Measurements from ENCODE around the gene COL4A2. TPM values are rescaled to one million over a fixed set of nuclear protein-coding genes. Genes with fewer than 3 reads are reported as not detected.
A peak's percentile ranks its signal among the peaks of the same experiment; 100 is the strongest.

The COL4A2 gene
- total RNA-seq, 1 donor from 2014 or later: 511 TPM

- Histone ChIP-seq H3K27ac (ENCODE audit: low read depth, low read length) (no peak overlapping the region), H3K4me3 (ENCODE audit: low read length in 3 of 3) (no peak overlapping the region), H3K36me3 (ENCODE audit: control insufficient read depth in 3 of 3, insufficient read depth in 3 of 3, low read length in 3 of 3) (no peaks in the 10 kb centered on the region), H3K27me3 (ENCODE audit: control insufficient read depth in 3 of 3, insufficient read depth in 3 of 3, low read length in 3 of 3) (peaks cover 0 to 23% (median 16%) of the 10 kb centered on the region in 3 donors), H3K9me3 (ENCODE audit: control insufficient read depth in 3 of 3, low read length in 3 of 3) (no peaks in the 10 kb centered on the region), H3K4me1 (ENCODE audit: control insufficient read depth in 3 of 3, insufficient read depth in 3 of 3, low read length in 3 of 3) (peaks cover 13 to 33% (median 16%) of the 10 kb centered on the region in 3 donors), H3K9ac (ENCODE audit: low read depth in 1 of 3, low read length in 3 of 3) (no peak overlapping the region)
Measured at GRCh38 chr13:110297011-110297410, 10.1 kb upstream of the COL4A2 start.

GRCh38 chr13:110297766-110298504 lies 9.1 kb upstream of the COL4A2 start:
- no peaks in the 10 kb centered on the region for H3K36me3 ChIP-seq (ENCODE audit: control insufficient read depth in 3 of 3, insufficient read depth in 3 of 3, low read length in 3 of 3)
- no peaks in the 10 kb centered on the region for H3K9me3 ChIP-seq (ENCODE audit: control insufficient read depth in 3 of 3, low read length in 3 of 3)
- peak overlapping the region; percentile 6 for H3K27ac ChIP-seq (ENCODE audit: low read depth, low read length)
- H3K4me1 ChIP-seq (ENCODE audit: control insufficient read depth in 3 of 3, insufficient read depth in 3 of 3, low read length in 3 of 3): peaks cover 18 to 33% (median 19%) of the 10 kb centered on the region in 3 donors
- H3K9ac ChIP-seq (ENCODE audit: low read depth in 1 of 3, low read length in 3 of 3): no peak overlapping the region
- peaks cover 0 to 24% (median 18%) of the 10 kb centered on the region in 3 donors for H3K27me3 ChIP-seq (ENCODE audit: control insufficient read depth in 3 of 3, insufficient read depth in 3 of 3, low read length in 3 of 3)
- no peak overlapping the region for H3K4me3 ChIP-seq (ENCODE audit: low read length in 3 of 3)

- peak overlapping the region; percentile 7 to 44 (median 35) for H3K4me3 ChIP-seq (ENCODE audit: low read length in 3 of 3)
- H3K9ac ChIP-seq (ENCODE audit: low read depth in 1 of 3, low read length in 3 of 3): peak overlapping the region in 2 of 3 donors; percentile 19 to 54
Measured at GRCh38 chr13:110298505-110299282, 8.4 kb upstream of the COL4A2 start.

GRCh38 chr13:110299283-110299840 lies 7.7 kb upstream of the COL4A2 start:
- H3K36me3 ChIP-seq (ENCODE audit: control insufficient read depth in 3 of 3, insufficient read depth in 3 of 3, low read length in 3 of 3): no peaks in the 10 kb centered on the region
- peak overlapping the region; percentile 6 for H3K27ac ChIP-seq (ENCODE audit: low read depth, low read length)
- peak overlapping the region in 1 of 3 donors; percentile 35 for H3K4me3 ChIP-seq (ENCODE audit: low read length in 3 of 3)
- peak overlapping the region in 2 of 3 donors; percentile 19 to 54 for H3K9ac ChIP-seq (ENCODE audit: low read depth in 1 of 3, low read length in 3 of 3)
- H3K4me1 ChIP-seq (ENCODE audit: control insufficient read depth in 3 of 3, insufficient read depth in 3 of 3, low read length in 3 of 3): peaks cover 18 to 35% (median 27%) of the 10 kb centered on the region in 3 donors
- H3K27me3 ChIP-seq (ENCODE audit: control insufficient read depth in 3 of 3, insufficient read depth in 3 of 3, low read length in 3 of 3): peaks cover 4 to 32% (median 31%) of the 10 kb centered on the region in 3 donors
- H3K9me3 ChIP-seq (ENCODE audit: control insufficient read depth in 3 of 3, low read length in 3 of 3): no peaks in the 10 kb centered on the region

More at GRCh38 chr13:110298505-110299282, 8.4 kb upstream of the COL4A2 start:
- no peaks in the 10 kb centered on the region for H3K9me3 ChIP-seq (ENCODE audit: control insufficient read depth in 3 of 3, low read length in 3 of 3)
- H3K36me3 ChIP-seq (ENCODE audit: control insufficient read depth in 3 of 3, insufficient read depth in 3 of 3, low read length in 3 of 3): no peaks in the 10 kb centered on the region
- peak overlapping the region; percentile 6 for H3K27ac ChIP-seq (ENCODE audit: low read depth, low read length)
- peaks cover 18 to 34% (median 26%) of the 10 kb centered on the region in 3 donors for H3K4me1 ChIP-seq (ENCODE audit: control insufficient read depth in 3 of 3, insufficient read depth in 3 of 3, low read length in 3 of 3)
- peaks cover 3 to 30% (median 25%) of the 10 kb centered on the region in 3 donors for H3K27me3 ChIP-seq (ENCODE audit: control insufficient read depth in 3 of 3, insufficient read depth in 3 of 3, low read length in 3 of 3)

GRCh38 chr13:110300090-110300815 lies 6.8 kb upstream of the COL4A2 start:
- peaks cover 18 to 36% (median 31%) of the 10 kb centered on the region in 3 donors for H3K4me1 ChIP-seq (ENCODE audit: control insufficient read depth in 3 of 3, insufficient read depth in 3 of 3, low read length in 3 of 3)
- H3K27me3 ChIP-seq (ENCODE audit: control insufficient read depth in 3 of 3, insufficient read depth in 3 of 3, low read length in 3 of 3): peaks cover 4 to 37% (median 36%) of the 10 kb centered on the region in 3 donors
- H3K4me3 ChIP-seq (ENCODE audit: low read length in 3 of 3): no peak overlapping the region
- no peaks in the 10 kb centered on the region for H3K36me3 ChIP-seq (ENCODE audit: control insufficient read depth in 3 of 3, insufficient read depth in 3 of 3, low read length in 3 of 3)
- no peaks in the 10 kb centered on the region for H3K9me3 ChIP-seq (ENCODE audit: control insufficient read depth in 3 of 3, low read length in 3 of 3)
- no peak overlapping the region for H3K9ac ChIP-seq (ENCODE audit: low read depth in 1 of 3, low read length in 3 of 3)
- H3K27ac ChIP-seq (ENCODE audit: low read depth, low read length): no peak overlapping the region

GRCh38 chr13:110301083-110301482 lies 6.0 kb upstream of the COL4A2 start:
- no peaks in the 10 kb centered on the region for H3K9me3 ChIP-seq (ENCODE audit: control insufficient read depth in 3 of 3, low read length in 3 of 3)
- no peak overlapping the region for H3K27ac ChIP-seq (ENCODE audit: low read depth, low read length)
- peaks cover 4 to 40% (median 37%) of the 10 kb centered on the region in 3 donors for H3K27me3 ChIP-seq (ENCODE audit: control insufficient read depth in 3 of 3, insufficient read depth in 3 of 3, low read length in 3 of 3)
- peak overlapping the region in 1 of 3 donors; percentile 22 for H3K4me3 ChIP-seq (ENCODE audit: low read length in 3 of 3)
- H3K4me1 ChIP-seq (ENCODE audit: control insufficient read depth in 3 of 3, insufficient read depth in 3 of 3, low read length in 3 of 3): peaks cover 18 to 36% (median 31%) of the 10 kb centered on the region in 3 donors
- no peak overlapping the region for H3K9ac ChIP-seq (ENCODE audit: low read depth in 1 of 3, low read length in 3 of 3)
- no peaks in the 10 kb centered on the region for H3K36me3 ChIP-seq (ENCODE audit: control insufficient read depth in 3 of 3, insufficient read depth in 3 of 3, low read length in 3 of 3)

- peaks cover 10 to 47% (median 37%) of the 10 kb centered on the region in 3 donors for H3K27me3 ChIP-seq (ENCODE audit: control insufficient read depth in 3 of 3, insufficient read depth in 3 of 3, low read length in 3 of 3)
- no peak overlapping the region for H3K9ac ChIP-seq (ENCODE audit: low read depth in 1 of 3, low read length in 3 of 3)
- H3K36me3 ChIP-seq (ENCODE audit: control insufficient read depth in 3 of 3, insufficient read depth in 3 of 3, low read length in 3 of 3): no peaks in the 10 kb centered on the region
- H3K4me3 ChIP-seq (ENCODE audit: low read length in 3 of 3): peak overlapping the region in 1 of 3 donors; percentile 7
- H3K4me1 ChIP-seq (ENCODE audit: control insufficient read depth in 3 of 3, insufficient read depth in 3 of 3, low read length in 3 of 3): peaks cover 18 to 35% (median 31%) of the 10 kb centered on the region in 3 donors
- peak overlapping the region; percentile 40 for H3K27ac ChIP-seq (ENCODE audit: low read depth, low read length)
- no peaks in the 10 kb centered on the region for H3K9me3 ChIP-seq (ENCODE audit: control insufficient read depth in 3 of 3, low read length in 3 of 3)
Measured at GRCh38 chr13:110301606-110302553, 5.2 kb upstream of the COL4A2 start.

GRCh38 chr13:110302997-110303396 lies 4.1 kb upstream of the COL4A2 start:
- Histone ChIP-seq H3K9ac (ENCODE audit: low read depth in 1 of 3, low read length in 3 of 3) (no peak overlapping the region), H3K4me3 (ENCODE audit: low read length in 3 of 3) (no peak overlapping the region), H3K36me3 (ENCODE audit: control insufficient read depth in 3 of 3, insufficient read depth in 3 of 3, low read length in 3 of 3) (peaks cover 0 to 4% (median 0%) of the 10 kb centered on the region in 3 donors), H3K9me3 (ENCODE audit: control insufficient read depth in 3 of 3, low read length in 3 of 3) (no peaks in the 10 kb centered on the region), H3K27ac (ENCODE audit: low read depth, low read length) (peak overlapping the region; percentile 59), H3K27me3 (ENCODE audit: control insufficient read depth in 3 of 3, insufficient read depth in 3 of 3, low read length in 3 of 3) (peaks cover 14 to 55% (median 42%) of the 10 kb centered on the region in 3 donors), H3K4me1 (ENCODE audit: control insufficient read depth in 3 of 3, insufficient read depth in 3 of 3, low read length in 3 of 3) (peaks cover 27 to 42% (median 35%) of the 10 kb centered on the region in 3 donors)

Data from skeletal muscle tissue (tissue), 4 donors.